ENCODE data around the gene ZNF318. TPM values are rescaled to one million over a fixed set of nuclear protein-coding genes. Genes with fewer than 3 reads are reported as not detected.

ZNF318 gene
- total and polyA plus RNA-seq, 10 of the 15 experiments (the other 5 are each of a cell fraction or from before 2014, with no cell fraction given): 3.4 to 79.8 (median 13.7) TPM

DNA sequence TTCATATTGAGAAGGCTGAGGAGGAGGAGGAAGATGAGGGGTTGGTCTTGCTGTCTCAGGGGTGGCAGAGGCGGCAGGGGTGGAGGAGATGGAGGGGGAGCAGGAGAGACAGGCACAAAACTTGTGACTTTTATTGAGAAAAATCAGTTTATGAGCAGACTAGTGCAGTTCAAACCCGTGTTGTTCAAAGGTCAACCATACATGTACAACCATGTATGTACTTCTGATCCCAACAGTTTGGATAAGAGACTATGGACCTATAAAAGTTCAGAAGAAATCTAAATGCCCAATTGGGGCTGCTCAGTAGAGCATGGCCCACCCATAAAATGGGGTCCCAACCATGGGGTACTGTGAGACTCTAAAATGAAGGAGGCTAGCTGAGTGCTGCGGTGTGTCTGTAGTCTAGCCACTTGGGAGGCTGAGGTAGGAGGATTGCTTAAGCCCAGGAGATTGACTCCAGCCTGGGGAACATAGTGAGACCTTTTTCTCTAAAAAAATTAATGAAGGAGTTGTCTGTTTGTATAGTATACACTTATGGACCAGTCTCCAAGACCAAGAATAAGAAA, 79.0 kb downstream of the ZNF318 start:
- ChIA-PET SMC1A (ENCODE audit: uncharacterized antibody, unreplicated experiment) (no interaction called here), RAD21 (ENCODE audit: unreplicated experiment) (no interaction called here), CTCF (no interaction called here), POLR2A (no interaction called here)
- H3K9me3 ChIP-seq (replicated peaks; ENCODE audit: control insufficient read depth, insufficient read depth, low read length): no peaks in the 10 kb centered on the region; the same call in 2 of the 3 replicates
- intact Hi-C loops (cut with micrococcal nuclease; ENCODE audit: unreplicated experiment): no loop called here
- H3K27ac ChIP-seq (ENCODE audit: control insufficient read depth, insufficient read depth): no peak overlapping the region
- H3K4me3 ChIP-seq: no peak overlapping the region
- peaks cover 0 to 2% of the 10 kb centered on the region in 2 experiments; a peak in 3 of 4 replicates for H3K27me3 ChIP-seq (replicated peaks in 1 of 2; ENCODE audit: control insufficient read depth in 2 of 2, insufficient read depth in 2 of 2, low read length in 1 of 2)
- no peak for TF ChIP-seq ZNF384 (IDR thresholded peaks at IDR 0.05; ENCODE audit: borderline replicate concordance, low read depth, low read length)
- TF ChIP-seq SMAD1 (IDR thresholded peaks at IDR 0.05; ENCODE audit: low read depth, partially characterized antibody): no peak
- TF ChIP-seq ZNF622 (IDR thresholded peaks at IDR 0.05): no peak
- no peak for TF ChIP-seq SMARCA5 (IDR thresholded peaks at IDR 0.05)
- no peak for ATAC-seq
- FAIRE-seq: no peak
- H4K20me1 ChIP-seq (ENCODE audit: control insufficient read depth, insufficient read depth): no peaks in the 10 kb centered on the region
- 60% methylated on average over 3 of the region's 3 CpGs for WGBS (ENCODE audit: insufficient coverage, insufficient replicate concordance, low lambda C conversion rate, missing lambda C conversion rate)
- H3K4me1 ChIP-seq (ENCODE audit: control insufficient read depth, insufficient read depth, low read length): no peaks in the 10 kb centered on the region
- in situ Hi-C loops (cut with MboI): no loop called here
- H3K4me2 ChIP-seq (ENCODE audit: control insufficient read depth, insufficient read depth): no peak overlapping the region
- no peaks in the 10 kb centered on the region for H3K79me2 ChIP-seq (ENCODE audit: control insufficient read depth, insufficient read depth, low read length)
- BruUV-seq (replicated peaks): no TSS peak
- no peak for DNase-seq (ENCODE audit: low read depth, low spot score)
- H3K36me3 ChIP-seq (ENCODE audit: control insufficient read depth in 2 of 2, insufficient read depth in 2 of 2, low read length in 1 of 2): no peaks in the 10 kb centered on the region
- H2AFZ ChIP-seq (ENCODE audit: control insufficient read depth, low read depth, low read length): no peak overlapping the region
- no peak overlapping the region for H3K9ac ChIP-seq (ENCODE audit: control insufficient read depth, insufficient read depth, low read length)

DNA sequence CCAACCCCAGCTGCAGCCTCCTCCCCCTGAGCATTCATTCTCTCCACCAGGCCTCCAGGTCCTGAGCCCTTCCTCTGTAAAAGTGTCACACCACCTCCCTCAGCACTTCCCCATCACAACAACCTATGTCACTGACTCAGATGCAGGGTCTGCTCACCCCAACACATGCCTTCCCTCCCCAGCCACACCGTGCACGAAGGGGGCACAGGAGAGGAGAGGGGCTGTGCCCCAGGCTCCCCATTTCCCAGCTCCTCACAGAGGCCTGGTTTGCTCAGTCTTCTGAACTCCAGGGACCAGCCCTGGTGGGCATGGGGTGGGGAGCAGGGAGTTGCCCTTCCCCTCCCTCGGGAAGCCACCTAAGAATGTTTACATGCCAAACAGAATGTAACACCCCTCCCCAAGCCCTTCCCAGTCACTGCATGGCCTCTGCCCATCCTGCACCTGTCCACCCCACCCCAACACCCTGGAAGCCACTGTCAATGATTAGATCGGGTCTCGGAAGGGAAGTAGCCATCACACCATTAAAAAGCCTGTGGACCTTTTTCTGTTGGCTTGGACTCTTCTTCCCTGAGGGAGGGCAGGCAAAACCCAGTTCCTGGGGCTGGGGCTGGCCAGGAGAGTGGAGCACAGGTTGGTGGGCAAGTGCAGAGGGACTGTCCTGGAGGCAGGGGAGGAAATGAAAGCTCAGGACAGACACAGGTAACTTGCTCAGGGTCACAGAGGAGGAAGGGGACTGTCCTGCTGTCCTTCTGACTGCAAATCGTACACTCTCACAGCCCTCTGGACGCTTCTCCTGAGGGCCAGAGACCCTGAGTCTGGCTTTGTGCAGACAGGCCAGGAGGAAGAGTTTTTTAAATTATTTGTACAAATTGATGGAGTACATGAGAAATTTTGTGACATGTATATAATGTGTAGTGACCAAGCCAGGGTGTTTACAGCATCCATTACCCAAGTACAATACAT, 81.4 kb downstream of the ZNF318 start:
- no peaks in the 10 kb centered on the region for H3K79me2 ChIP-seq (ENCODE audit: control insufficient read depth, insufficient read depth, low read length)
- no TSS peak for BruUV-seq (replicated peaks)
- H3K4me2 ChIP-seq (ENCODE audit: control insufficient read depth, insufficient read depth): no peak overlapping the region
- H3K9ac ChIP-seq (ENCODE audit: control insufficient read depth, insufficient read depth, low read length): no peak overlapping the region
- H3K4me1 ChIP-seq (ENCODE audit: control insufficient read depth, insufficient read depth, low read length): no peaks in the 10 kb centered on the region
- no peak overlapping the region for H2AFZ ChIP-seq (ENCODE audit: control insufficient read depth, low read depth, low read length)
- intact Hi-C loops (cut with micrococcal nuclease; ENCODE audit: unreplicated experiment): no loop called here
- ChIA-PET RAD21 (ENCODE audit: unreplicated experiment) (interaction anchor here (0.8 kb wide), 1 partner anchor 12 kb away, joined by 3 read pairs; no protein-coding TSS in a partner anchor), CTCF (interaction anchor here (0.8 to 1.4 kb wide), 3 partner anchors 9 to 73 kb away, joined by 3 read pairs; no protein-coding TSS in a partner anchor), POLR2A (no interaction called here), SMC1A (ENCODE audit: uncharacterized antibody, unreplicated experiment) (interaction anchor here (0.8 to 1.9 kb wide), 2 partner anchors 33 to 70 kb away, joined by 3 to 4 read pairs; no protein-coding TSS in a partner anchor)
- FAIRE-seq (no peak), DNase-seq (ENCODE audit: low read depth, low spot score) (no peak), ATAC-seq (no peak; the same call in 1 of the 3 replicates)
- H3K4me3 ChIP-seq: no peak overlapping the region
- no peaks in the 10 kb centered on the region for H3K36me3 ChIP-seq (ENCODE audit: control insufficient read depth in 2 of 2, insufficient read depth in 2 of 2, low read length in 1 of 2)
- H3K27me3 ChIP-seq (replicated peaks in 1 of 2; ENCODE audit: control insufficient read depth in 2 of 2, insufficient read depth in 2 of 2, low read length in 1 of 2): peaks cover 0 to 2% of the 10 kb centered on the region in 2 experiments; a peak in 3 of 4 replicates
- H3K9me3 ChIP-seq (replicated peaks; ENCODE audit: control insufficient read depth, insufficient read depth, low read length): no peaks in the 10 kb centered on the region
- in situ Hi-C loops (cut with MboI): no loop called here
- no peaks in the 10 kb centered on the region for H4K20me1 ChIP-seq (ENCODE audit: control insufficient read depth, insufficient read depth)
- no peak overlapping the region for H3K27ac ChIP-seq (ENCODE audit: control insufficient read depth, insufficient read depth)
- 27% methylated on average over 7 of the region's 7 CpGs for WGBS (ENCODE audit: insufficient coverage, insufficient replicate concordance, low lambda C conversion rate, missing lambda C conversion rate)
- TF ChIP-seq, protein P1, sequence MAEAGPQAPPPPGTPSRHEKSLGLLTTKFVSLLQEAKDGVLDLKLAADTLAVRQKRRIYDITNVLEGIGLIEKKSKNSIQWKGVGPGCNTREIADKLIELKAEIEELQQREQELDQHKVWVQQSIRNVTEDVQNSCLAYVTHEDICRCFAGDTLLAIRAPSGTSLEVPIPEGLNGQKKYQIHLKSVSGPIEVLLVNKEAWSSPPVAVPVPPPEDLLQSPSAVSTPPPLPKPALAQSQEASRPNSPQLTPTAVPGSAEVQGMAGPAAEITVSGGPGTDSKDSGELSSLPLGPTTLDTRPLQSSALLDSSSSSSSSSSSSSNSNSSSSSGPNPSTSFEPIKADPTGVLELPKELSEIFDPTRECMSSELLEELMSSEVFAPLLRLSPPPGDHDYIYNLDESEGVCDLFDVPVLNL (IDR thresholded peaks at IDR 0.05; ENCODE audit: low read depth, low read length): no peak
- TF ChIP-seq NFYB (IDR thresholded peaks at IDR 0.05; ENCODE audit: insufficient read depth, low read depth, low read length) (no peak), CHD2 (IDR thresholded peaks at IDR 0.05; ENCODE audit: borderline replicate concordance, low read depth, low read length) (no peak), MYB (IDR thresholded peaks at IDR 0.05; ENCODE audit: borderline replicate concordance, low read depth, low read length) (no peak), POLR2A (IDR thresholded peaks at IDR 0.05; ENCODE audit: low read depth, low read length) (no peak), EED (IDR thresholded peaks at IDR 0.05; ENCODE audit: low read depth) (no peak), GABPA (IDR thresholded peaks at IDR 0.05; ENCODE audit: low read depth) (no peak)
- TF ChIP-seq, protein P2, sequence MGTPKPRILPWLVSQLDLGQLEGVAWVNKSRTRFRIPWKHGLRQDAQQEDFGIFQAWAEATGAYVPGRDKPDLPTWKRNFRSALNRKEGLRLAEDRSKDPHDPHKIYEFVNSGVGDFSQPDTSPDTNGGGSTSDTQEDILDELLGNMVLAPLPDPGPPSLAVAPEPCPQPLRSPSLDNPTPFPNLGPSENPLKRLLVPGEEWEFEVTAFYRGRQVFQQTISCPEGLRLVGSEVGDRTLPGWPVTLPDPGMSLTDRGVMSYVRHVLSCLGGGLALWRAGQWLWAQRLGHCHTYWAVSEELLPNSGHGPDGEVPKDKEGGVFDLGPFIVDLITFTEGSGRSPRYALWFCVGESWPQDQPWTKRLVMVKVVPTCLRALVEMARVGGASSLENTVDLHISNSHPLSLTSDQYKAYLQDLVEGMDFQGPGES (IDR thresholded peaks at IDR 0.05): no peak
- TF ChIP-seq, protein P3, sequence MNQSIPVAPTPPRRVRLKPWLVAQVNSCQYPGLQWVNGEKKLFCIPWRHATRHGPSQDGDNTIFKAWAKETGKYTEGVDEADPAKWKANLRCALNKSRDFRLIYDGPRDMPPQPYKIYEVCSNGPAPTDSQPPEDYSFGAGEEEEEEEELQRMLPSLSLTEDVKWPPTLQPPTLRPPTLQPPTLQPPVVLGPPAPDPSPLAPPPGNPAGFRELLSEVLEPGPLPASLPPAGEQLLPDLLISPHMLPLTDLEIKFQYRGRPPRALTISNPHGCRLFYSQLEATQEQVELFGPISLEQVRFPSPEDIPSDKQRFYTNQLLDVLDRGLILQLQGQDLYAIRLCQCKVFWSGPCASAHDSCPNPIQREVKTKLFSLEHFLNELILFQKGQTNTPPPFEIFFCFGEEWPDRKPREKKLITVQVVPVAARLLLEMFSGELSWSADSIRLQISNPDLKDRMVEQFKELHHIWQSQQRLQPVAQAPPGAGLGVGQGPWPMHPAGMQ (IDR thresholded peaks at IDR 0.05; ENCODE audit: borderline replicate concordance): no peak
